Astrocyte (in vitro differentiated cells and primary cell): ENCODE measurements around the gene ANKRD28. TPM values are rescaled to one million over a fixed set of nuclear protein-coding genes. Genes with fewer than 3 reads are reported as not detected.

Experiments used
- DNase-seq: peaks from one replicate; pipeline ENCODE4 v3.0.0-alpha.2; 2010; ENCODE audit warnings: low read depth
- FAIRE-seq: peaks from 2 replicates; lab custom pipeline; 2011; peaks lifted over from hg19 to GRCh38; lab: Jason Lieb, UNC
- H2AFZ ChIP-seq: 2 replicates; pipeline ENCODE4 v1.6.0; 2012; ENCODE audit warnings: low read depth, low read length, inconsistent platforms
- H3K27ac ChIP-seq: 2 replicates; pipeline ENCODE4 v1.5.1; 2011; ENCODE audit warnings: low read depth, low read length, inconsistent platforms
- H3K27me3 ChIP-seq: 2 replicates; pipeline ENCODE4 v1.6.0; 2011; ENCODE audit warnings: low read length, inconsistent platforms; ENCODE audit not compliant: insufficient read depth
- H3K36me3 ChIP-seq: 2 replicates; pipeline ENCODE4 v1.5.1; 2011; ENCODE audit warnings: low read length, inconsistent platforms; ENCODE audit not compliant: insufficient read depth
- H3K4me1 ChIP-seq: 2 replicates; pipeline ENCODE4 v1.5.1; 2011; ENCODE audit warnings: low read length, inconsistent platforms; ENCODE audit not compliant: insufficient read depth
- H3K4me2 ChIP-seq: 2 replicates; pipeline ENCODE4 v1.6.0; 2012; ENCODE audit warnings: low read length, inconsistent platforms
- H3K4me3 ChIP-seq: 2 replicates; pipeline ENCODE4 v1.5.1; 2011; ENCODE audit warnings: low read depth, mild to moderate bottlenecking, low read length, inconsistent platforms; ENCODE audit not compliant: insufficient read depth
- H3K79me2 ChIP-seq: 2 replicates; pipeline ENCODE4 v1.6.0; 2012; ENCODE audit warnings: mild to moderate bottlenecking, low read length, inconsistent platforms; ENCODE audit not compliant: insufficient read depth
- H3K9ac ChIP-seq: 2 replicates; pipeline ENCODE4 v1.6.0; 2012; ENCODE audit warnings: mild to moderate bottlenecking, low read length, inconsistent platforms
- H3K9me3 ChIP-seq: 2 replicates; pipeline ENCODE4 v1.5.1; 2012; ENCODE audit warnings: low read depth, mild to moderate bottlenecking, low read length, inconsistent platforms; ENCODE audit not compliant: insufficient read depth
- H4K20me1 ChIP-seq: 2 replicates; pipeline ENCODE4 v1.6.0; 2012; ENCODE audit warnings: low read length, inconsistent platforms; ENCODE audit not compliant: insufficient read depth
- H3K27ac Mint-ChIP-seq: one replicate; pipeline ENCODE4 v1.8.0; 2021; ENCODE audit warnings: mild to moderate bottlenecking, mixed read lengths; ENCODE audit not compliant: unreplicated experiment
- H3K27me3 Mint-ChIP-seq: one replicate; pipeline ENCODE4 v1.8.0; 2021; ENCODE audit warnings: low read depth, mixed read lengths; ENCODE audit not compliant: unreplicated experiment
- H3K36me3 Mint-ChIP-seq: one replicate; pipeline ENCODE4 v1.8.0; 2021; ENCODE audit warnings: low read depth, mixed read lengths; ENCODE audit not compliant: unreplicated experiment
- H3K4me1 Mint-ChIP-seq: one replicate; pipeline ENCODE4 v1.8.0; 2021; ENCODE audit warnings: low read depth, mixed read lengths; ENCODE audit not compliant: unreplicated experiment
- H3K4me3 Mint-ChIP-seq: one replicate; pipeline ENCODE4 v1.8.0; 2021; ENCODE audit warnings: mild to moderate bottlenecking, moderate library complexity, mixed read lengths; ENCODE audit not compliant: unreplicated experiment
- H3K9me3 Mint-ChIP-seq: one replicate; pipeline ENCODE4 v1.8.0; 2021; ENCODE audit warnings: mild to moderate bottlenecking, mixed read lengths; ENCODE audit not compliant: unreplicated experiment
- CTCF ChIP-seq: IDR thresholded peaks from 2 replicates; pipeline ENCODE4 v1.5.1; 2011; ENCODE audit warnings: low read depth, mild to moderate bottlenecking, inconsistent platforms, low read length, moderate library complexity; ENCODE audit not compliant: insufficient read depth
- EZH2 ChIP-seq: IDR thresholded peaks from 2 replicates; pipeline ENCODE4 v1.6.1; 2012; ENCODE audit warnings: mild to moderate bottlenecking, low read length, inconsistent platforms; ENCODE audit not compliant: insufficient read depth
- total RNA-seq: library from RNA; stranded (reverse); gene quantifications from 2 replicates; pipeline ENCODE4 v1.2.1, GENCODE V29; 2021

The ANKRD28 gene
- total RNA-seq, 1 donor from 2014 or later = 61.3 TPM

- no peak overlapping the region for H3K9ac ChIP-seq
- H3K9me3 Mint-ChIP-seq = no peaks in the 10 kb centered on the region
Observed at GRCh38 chr3:15800327-15800726, 2.5 kb upstream of the ANKRD28 start.

GRCh38 chr3:15798533-15799245, 910 bp upstream of the ANKRD28 start:
- TF ChIP-seq EZH2 (no peak), CTCF (no peak)
- H2AFZ ChIP-seq = no peak overlapping the region
- DNase-seq = no peak
- H3K9me3 ChIP-seq = no peaks in the 10 kb centered on the region
- Mint-ChIP-seq H3K4me1 (peaks cover 12% of the 10 kb centered on the region), H3K4me3 (peak overlapping the region; percentile 24), H3K36me3 (no peaks in the 10 kb centered on the region), H3K27me3 (no peaks in the 10 kb centered on the region), H3K9me3 (no peaks in the 10 kb centered on the region), H3K27ac (peak overlapping the region; percentile 90)
- H3K4me1 ChIP-seq = peaks cover 15% of the 10 kb centered on the region
- no peak for FAIRE-seq
- H3K4me2 ChIP-seq = peak overlapping the region; percentile 89
- peaks cover 79% of the 10 kb centered on the region for H3K79me2 ChIP-seq
- peak overlapping the region; percentile 99 for H3K27ac ChIP-seq
- no peaks in the 10 kb centered on the region for H4K20me1 ChIP-seq
- H3K9ac ChIP-seq = peak overlapping the region; percentile 94
- no peak overlapping the region for H3K4me3 ChIP-seq
- no peaks in the 10 kb centered on the region for H3K27me3 ChIP-seq
- H3K36me3 ChIP-seq = no peaks in the 10 kb centered on the region

More at GRCh38 chr3:15800327-15800726, 2.5 kb upstream of the ANKRD28 start:
- H3K27me3 Mint-ChIP-seq = no peaks in the 10 kb centered on the region
- no peak overlapping the region for H2AFZ ChIP-seq
- peaks cover 21% of the 10 kb centered on the region for H3K4me1 ChIP-seq
- H3K9me3 ChIP-seq = no peaks in the 10 kb centered on the region
- H3K4me3 ChIP-seq = no peak overlapping the region
- H3K27ac ChIP-seq = no peak overlapping the region
- H3K36me3 Mint-ChIP-seq = no peaks in the 10 kb centered on the region
- no peaks in the 10 kb centered on the region for H4K20me1 ChIP-seq
- peaks cover 19% of the 10 kb centered on the region for H3K4me1 Mint-ChIP-seq
- no peaks in the 10 kb centered on the region for H3K27me3 ChIP-seq
- peak overlapping the region; percentile 47 for H3K4me3 Mint-ChIP-seq
- TF ChIP-seq CTCF (no peak), EZH2 (no peak)
- peak; percentile 17 for FAIRE-seq
- no peak overlapping the region for H3K27ac Mint-ChIP-seq
- peaks cover 68% of the 10 kb centered on the region for H3K79me2 ChIP-seq
- H3K4me2 ChIP-seq = no peak overlapping the region
- H3K36me3 ChIP-seq = no peaks in the 10 kb centered on the region
- no peak for DNase-seq
